Anterior cingulate cortex (tissue), 58 donors: ENCODE measurements around the gene NEK7.
A peak's percentile ranks its signal among the peaks of the same experiment; 100 is the strongest.

Source experiments
- DNase-seq, 58 donors: peaks; one replicate each; lab custom pipeline; 2025; lab: John Stamatoyannopoulos, UW

The NEK7 gene

DNA sequence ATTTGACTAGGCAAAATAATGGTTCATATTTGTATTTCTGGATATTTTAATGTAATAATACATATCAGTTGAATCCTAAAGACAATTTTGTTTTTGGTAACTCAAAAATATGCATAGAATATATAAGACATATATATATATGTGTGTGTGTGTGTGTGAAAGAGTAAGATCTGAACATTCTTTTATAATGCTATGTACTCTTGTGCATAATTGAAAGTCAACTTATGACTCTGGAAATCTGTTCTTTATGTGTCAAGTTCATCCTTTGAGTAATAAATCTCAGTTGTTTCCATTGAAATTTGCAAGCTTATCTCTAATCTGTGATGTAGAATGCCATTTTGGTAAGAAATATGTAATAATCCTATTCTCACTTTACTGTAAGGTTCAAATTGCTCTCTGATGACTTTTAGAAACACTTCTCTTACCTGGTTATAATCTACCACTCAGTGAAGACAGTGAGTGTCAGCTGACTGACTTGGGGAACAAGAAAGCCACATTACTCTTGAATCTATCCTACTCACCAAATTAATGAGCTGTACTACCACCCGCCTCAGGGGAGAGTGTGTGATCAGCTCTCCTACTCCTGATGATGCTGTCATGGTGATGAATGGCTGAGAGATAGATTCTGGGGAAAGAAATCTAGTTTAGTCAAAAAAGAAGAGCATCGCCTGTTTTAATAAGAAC, 15.0 kb upstream of the NEK7 start:
- DNase-seq: no peak

GRCh38 chr1:198143797-198144196, 13.0 kb upstream of the NEK7 start:
- DNase-seq: no peak

GRCh38 chr1:198147216-198147615, 9.6 kb upstream of the NEK7 start:
- no peak for DNase-seq

DNA sequence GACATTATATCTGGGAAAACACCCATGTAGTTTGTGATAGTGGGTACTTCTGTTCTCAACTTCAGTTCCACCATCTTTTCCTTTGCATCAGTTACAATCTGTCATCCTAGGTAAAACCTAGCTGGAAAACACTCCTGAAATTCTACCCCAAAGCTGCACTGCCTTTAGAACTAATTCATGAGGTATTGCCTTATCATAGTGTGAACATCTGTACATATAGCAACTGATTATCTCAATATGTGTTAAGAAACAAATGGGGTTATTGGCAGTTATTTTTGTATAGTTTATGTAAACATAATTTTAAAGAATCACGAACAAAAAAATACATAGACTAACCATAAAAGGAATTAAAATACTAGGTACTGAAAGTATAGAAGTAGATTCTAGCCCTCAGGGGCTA, 6.4 kb upstream of the NEK7 start:
- no peak for DNase-seq

DNA sequence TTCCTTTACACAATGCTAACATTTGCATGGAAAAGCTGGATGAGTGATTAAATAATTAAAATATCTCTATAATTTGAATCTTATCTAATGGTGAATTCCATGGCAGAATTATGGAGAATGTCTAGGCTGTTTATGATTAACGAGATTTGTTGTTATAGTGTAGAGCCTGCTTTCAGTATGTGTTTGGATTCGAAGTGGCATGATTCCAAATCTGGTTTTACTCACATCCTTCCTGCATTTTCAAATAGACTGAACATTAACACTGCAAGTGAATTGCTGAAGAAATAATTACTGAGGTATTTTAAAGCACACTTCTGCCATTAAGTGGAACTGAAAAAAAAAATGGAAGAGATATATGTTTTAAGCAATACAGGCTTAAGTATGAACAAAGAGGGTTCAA, 5.1 kb upstream of the NEK7 start:
- DNase-seq: no peak

GRCh38 chr1:198153103-198153502, 3.7 kb upstream of the NEK7 start:
- DNase-seq: peak in 2 of 58 donors; percentile 1

- no peak for DNase-seq
These were observed 3.0 kb upstream of the NEK7 start for GRCh38 chr1:198153804-198154203.

GRCh38 chr1:198155253-198155652, 1.5 kb upstream of the NEK7 start:
- DNase-seq: no peak

GRCh38 chr1:198156111-198156744, 570 bp upstream of the NEK7 start:
- DNase-seq: peak in 24 of 58 donors; percentile 1 to 38 (median 10)

GRCh38 chr1:198157241-198157846, 546 bp downstream of the NEK7 start:
- DNase-seq: peak; percentile 33 to 94 (median 84)

- peak in 11 of 58 donors; percentile 9 to 66 (median 26) for DNase-seq
These were observed 1.3 kb downstream of the NEK7 start for GRCh38 chr1:198157847-198158725.

GRCh38 chr1:198158735-198159589, 2.2 kb downstream of the NEK7 start:
- peak; percentile 45 to 95 (median 86) for DNase-seq

GRCh38 chr1:198160222-198160621, 3.4 kb downstream of the NEK7 start:
- DNase-seq: no peak

DNA sequence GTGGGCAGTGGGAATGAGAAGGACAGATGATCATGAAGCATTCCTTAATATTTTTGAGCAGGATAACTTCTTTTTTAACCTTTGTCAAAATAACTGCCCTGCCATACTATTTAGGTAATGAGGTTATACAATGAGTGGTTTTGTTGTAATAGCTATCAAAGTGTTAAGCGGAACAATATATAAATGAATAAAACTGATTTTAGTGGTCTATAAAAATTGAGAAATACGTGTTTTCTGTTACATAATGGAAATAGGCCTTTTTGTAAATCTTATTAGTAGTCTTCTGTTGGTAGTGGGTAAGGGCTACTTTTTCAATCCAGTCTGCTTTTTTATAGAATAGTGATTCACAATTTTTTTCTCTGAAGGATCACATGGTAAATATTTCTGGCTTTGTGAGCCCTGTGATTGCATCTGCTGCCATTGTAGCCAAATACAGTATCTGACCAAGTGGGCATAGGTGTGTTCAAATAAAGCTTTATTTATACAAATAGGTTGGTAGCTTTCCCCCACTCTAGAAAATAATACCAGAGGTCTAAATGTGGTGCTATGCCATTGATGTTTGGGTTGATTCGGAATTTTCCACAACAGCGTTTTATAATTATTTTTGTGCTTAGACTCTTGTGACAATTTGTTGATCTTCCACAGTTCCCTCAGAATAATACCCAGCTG, 4.3 kb downstream of the NEK7 start:
- DNase-seq: no peak

GRCh38 chr1:198161718-198162090, 4.9 kb downstream of the NEK7 start:
- no peak for DNase-seq

DNA sequence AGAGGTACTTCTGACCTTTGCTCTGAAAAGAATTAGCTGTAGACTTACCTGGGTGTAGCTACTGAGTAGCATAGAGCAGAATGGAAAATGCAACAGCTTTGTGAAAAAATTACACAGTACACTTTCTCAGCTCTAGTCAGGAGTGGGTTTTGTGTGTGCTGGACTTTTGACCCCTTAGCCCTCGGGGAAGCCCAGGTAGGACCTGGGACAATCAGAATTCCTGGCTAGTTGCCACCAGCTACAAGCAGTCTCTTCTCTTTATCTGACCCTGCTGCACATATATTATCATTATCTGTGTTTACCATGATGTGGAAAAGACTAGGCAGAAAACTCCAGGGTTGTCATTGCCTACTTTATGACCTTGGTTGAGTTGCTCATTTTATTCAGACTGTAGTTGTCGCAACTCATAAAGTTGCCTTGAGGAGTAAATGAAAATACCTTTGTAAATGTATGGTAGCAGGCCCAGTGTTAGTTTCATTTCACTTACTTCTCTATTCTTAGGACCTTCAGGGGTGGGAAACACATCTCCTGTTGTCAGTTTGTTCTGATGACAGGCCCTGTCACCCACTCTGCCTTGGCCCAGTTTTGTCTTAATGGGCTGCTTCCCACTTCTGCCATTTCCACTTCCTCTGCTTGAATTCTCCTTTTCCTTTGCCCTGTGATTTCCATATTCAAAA, 5.4 kb downstream of the NEK7 start:
- DNase-seq: peak in 1 of 58 donors; percentile 1

DNA sequence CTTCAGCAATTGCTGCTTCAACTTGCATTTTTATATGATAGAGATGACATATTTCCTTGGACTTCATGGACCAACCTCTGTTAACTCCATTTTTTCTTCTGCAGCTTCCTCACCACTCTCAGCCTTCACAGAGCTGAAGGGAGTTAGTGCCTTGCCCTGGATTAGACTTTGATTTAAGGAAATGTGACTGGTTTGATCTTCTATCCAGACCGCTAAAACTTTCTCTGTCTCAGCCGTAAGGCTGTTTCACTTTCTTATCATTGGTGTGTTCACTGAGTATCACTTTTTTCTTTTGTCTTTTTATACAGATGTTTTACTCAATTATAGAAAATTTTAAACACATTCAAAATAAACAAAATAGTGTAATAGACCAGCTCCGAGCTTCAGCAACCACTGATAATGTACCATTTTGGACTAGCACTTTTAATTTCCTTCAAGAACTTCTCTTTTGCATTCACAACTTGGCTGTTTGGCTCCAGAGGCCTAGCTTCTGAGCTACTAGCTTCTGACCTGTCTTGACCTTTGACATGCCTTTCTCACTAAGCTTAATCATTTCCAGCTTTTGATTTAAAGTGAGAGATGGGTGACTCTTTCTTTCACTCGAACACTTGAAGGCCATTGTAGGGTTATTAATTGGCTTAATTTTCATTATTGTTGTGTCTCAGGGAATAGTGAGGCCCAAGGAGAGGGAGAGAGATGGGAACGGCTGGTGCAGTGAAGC, 9.3 kb downstream of the NEK7 start:
- no peak for DNase-seq

DNA sequence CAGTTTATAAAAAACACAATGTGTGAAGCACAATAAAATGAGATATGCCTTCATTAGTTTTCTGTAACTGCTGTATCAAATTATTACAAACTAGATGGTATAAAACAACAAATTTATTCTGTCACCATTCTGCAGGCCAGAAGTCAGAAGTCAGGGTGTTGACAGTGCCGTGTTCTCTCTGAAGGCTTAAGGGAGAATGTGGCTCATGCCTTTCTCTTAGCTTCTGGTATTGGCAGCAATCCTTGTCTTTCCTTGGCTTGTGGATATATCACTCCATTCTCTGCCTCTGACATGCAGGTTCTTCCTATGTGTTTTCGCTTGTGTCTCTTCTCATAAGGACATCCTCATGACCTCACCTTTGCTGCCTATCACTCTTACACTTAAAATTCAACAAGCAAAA, 10.1 kb downstream of the NEK7 start:
- no peak for DNase-seq
